Skeletal muscle satellite cell (primary cell): Measurements from ENCODE around the gene CERS1.

Experiments used
- H3K27me3 ChIP-seq: 2 replicates; pipeline ENCODE4 v1.7.0; 2013; ENCODE audit warnings: low read length; ENCODE audit not compliant: control insufficient read depth, insufficient read depth
- H3K36me3 ChIP-seq: 2 replicates; pipeline ENCODE4 v1.7.0; 2013; ENCODE audit warnings: mild to moderate bottlenecking, control low read depth, low read length; ENCODE audit not compliant: insufficient read depth
- H3K4me1 ChIP-seq: 2 replicates; pipeline ENCODE4 v1.7.0; 2013; ENCODE audit warnings: low read length; ENCODE audit not compliant: control insufficient read depth, insufficient read depth
- H3K4me2 ChIP-seq: 2 replicates; pipeline ENCODE4 v1.7.0; 2013; ENCODE audit warnings: mild to moderate bottlenecking, low read length
- H3K4me3 ChIP-seq: 2 replicates; pipeline ENCODE4 v1.7.0; 2013; ENCODE audit warnings: low read length
- H3K9ac ChIP-seq: 2 replicates; pipeline ENCODE4 v1.7.0; 2013; ENCODE audit warnings: mild to moderate bottlenecking, low read depth, low read length, moderate library complexity
- H3K9me3 ChIP-seq: replicated peaks from 2 replicates; pipeline ENCODE4 v1.7.0; 2013; ENCODE audit warnings: mild to moderate bottlenecking, control low read depth, low read length

CERS1 gene

DNA sequence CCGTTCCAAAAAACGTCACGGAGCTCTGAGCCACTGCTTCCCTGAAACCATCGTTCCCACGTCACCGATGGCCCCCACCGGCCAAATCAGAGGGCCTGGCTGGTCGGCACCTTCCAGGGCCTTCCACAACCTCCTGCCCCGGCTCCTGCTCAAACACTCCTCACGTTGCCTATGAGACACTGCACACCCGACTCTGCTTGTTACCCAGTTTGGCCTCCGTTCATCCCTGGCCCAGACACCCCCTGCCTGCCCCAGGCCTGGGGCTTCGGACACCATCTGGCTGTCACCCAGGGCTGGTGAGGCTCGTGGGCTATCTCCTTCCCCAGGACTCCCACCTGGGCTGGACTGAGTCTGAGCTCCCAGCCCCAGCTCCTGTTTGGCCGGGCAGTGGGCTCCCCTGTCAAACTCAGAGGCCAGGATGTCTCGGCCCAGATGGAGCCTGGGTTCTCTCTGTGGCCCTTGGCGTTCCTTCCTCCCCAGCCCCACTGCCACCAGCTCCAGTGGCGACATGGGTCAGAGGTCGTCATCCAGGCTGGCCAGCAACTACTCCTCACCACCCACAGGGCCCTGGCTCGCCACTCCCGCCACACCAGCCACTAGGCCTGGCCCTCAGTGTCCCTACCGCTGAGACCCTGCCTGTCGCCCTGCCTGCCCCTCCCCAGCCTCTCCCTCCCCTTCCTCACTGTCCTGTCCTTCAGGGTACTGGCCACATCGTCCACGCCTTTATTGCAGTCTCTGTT is 17.7 kb downstream of the CERS1 start:
- H3K4me1 ChIP-seq = no peaks in the 10 kb centered on the region
- H3K27me3 ChIP-seq = no peaks in the 10 kb centered on the region
- H3K9me3 ChIP-seq = no peaks in the 10 kb centered on the region
- H3K9ac ChIP-seq = no peak overlapping the region
- H3K36me3 ChIP-seq = no peaks in the 10 kb centered on the region
- no peak overlapping the region for H3K4me3 ChIP-seq
- no peak overlapping the region for H3K4me2 ChIP-seq

DNA sequence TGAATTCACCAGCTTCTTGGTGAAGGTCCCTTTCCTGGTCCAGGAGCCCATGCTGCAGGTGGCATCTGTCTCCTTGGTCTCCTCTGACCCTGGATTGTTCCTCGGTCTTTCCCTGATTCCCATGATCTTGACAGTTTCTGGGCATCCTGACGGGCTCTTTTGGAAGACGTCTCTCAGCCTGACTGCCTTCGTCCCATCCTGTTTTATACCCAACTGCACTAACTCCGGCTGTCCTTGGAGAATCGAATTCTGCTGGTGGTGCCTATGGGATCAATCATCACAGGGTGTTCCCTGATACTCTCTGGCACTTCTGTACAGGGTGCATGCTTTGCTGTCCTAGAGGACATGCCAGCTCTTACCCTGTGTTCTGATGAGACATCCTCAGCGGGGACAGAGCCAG is 19.1 kb downstream of the CERS1 start:
- no peak overlapping the region for H3K9ac ChIP-seq
- no peaks in the 10 kb centered on the region for H3K9me3 ChIP-seq
- H3K4me2 ChIP-seq = no peak overlapping the region
- H3K36me3 ChIP-seq = no peaks in the 10 kb centered on the region
- H3K27me3 ChIP-seq = no peaks in the 10 kb centered on the region
- no peaks in the 10 kb centered on the region for H3K4me1 ChIP-seq
- H3K4me3 ChIP-seq = no peak overlapping the region

DNA sequence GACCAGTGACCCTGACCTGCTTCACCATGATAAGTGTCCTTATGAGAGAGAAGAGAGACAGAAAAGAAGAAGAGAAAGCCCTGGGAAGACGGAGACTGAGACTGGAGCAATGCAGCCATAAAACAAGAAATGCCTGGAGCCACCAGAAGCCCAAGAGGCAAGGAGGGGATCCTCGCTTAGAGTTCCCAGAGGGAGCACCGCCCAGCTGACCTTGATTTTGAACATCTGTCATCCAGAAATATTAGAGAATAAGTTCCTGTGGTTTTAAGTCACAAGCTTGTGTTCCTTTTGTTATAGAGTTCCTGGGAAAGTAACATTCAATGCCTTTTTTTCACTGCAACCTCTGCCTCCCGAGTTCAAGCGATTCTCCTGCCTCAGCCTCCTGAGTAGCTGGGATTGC is 20.2 kb downstream of the CERS1 start:
- Histone ChIP-seq H3K36me3 (no peaks in the 10 kb centered on the region), H3K4me2 (no peak overlapping the region), H3K9me3 (no peaks in the 10 kb centered on the region)

DNA sequence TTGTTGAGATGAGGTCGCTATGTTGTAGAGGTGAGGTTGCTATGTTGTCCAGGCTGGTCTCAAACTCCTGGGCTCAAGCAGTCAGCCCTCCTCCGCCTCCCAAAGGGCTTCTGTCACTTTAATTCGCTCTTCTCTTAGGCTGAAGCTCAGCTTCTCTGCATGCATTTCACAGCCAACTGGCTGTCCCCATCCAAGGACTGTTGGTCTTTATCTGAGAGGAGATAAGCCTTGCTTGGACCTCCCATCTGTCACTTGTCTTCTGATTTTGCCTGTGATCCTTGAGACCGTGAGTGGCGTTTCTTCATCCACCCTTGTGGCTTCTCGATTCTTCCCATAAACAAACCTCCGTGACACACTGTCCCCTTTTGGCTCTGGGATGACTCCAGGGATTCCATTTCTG is 24.4 kb downstream of the CERS1 start:
- H3K4me1 ChIP-seq = no peaks in the 10 kb centered on the region
- H3K27me3 ChIP-seq = no peaks in the 10 kb centered on the region
- no peak overlapping the region for H3K4me3 ChIP-seq
- no peaks in the 10 kb centered on the region for H3K9me3 ChIP-seq
- no peak overlapping the region for H3K9ac ChIP-seq
- H3K4me2 ChIP-seq = no peak overlapping the region
- H3K36me3 ChIP-seq = peaks cover 21% of the 10 kb centered on the region

More for the DNA sequence above, 20.2 kb downstream of the CERS1 start:
- H3K27me3 ChIP-seq = no peaks in the 10 kb centered on the region
- H3K9ac ChIP-seq = no peak overlapping the region
- no peaks in the 10 kb centered on the region for H3K4me1 ChIP-seq
- H3K4me3 ChIP-seq = no peak overlapping the region

DNA sequence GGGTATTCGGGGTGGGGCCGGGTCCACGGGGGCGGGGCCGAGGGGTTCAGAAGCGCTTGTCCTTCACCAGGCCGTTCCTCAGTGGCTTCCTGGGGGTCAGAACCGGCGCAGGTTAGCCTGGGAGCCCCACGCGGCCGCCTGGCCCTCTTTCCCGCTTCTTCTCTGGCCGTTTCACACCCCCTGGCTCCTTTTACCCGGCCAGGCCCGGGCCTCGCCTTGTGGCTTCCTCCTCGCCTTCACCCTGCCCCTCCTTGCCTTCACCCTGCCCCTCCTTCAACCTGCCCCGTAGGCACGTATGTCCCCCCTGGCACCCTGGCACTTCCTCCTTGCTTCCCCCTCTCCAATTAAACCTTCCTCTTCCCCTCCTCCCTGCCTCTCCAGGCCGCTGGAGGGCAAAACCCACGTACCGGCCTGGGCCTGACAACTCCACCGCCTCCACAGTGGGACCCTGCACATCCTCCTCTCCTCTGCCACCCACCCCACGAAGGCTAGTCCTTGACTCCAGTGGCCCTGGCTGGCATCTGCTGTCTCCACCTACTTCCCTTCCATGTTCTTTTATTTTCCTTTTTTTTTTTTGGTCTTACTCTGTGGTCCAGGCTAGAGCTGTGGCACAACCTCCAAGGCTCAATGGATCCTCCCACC is 25.3 kb downstream of the CERS1 start:
- H3K9me3 ChIP-seq = no peaks in the 10 kb centered on the region
- no peak overlapping the region for H3K9ac ChIP-seq

DNA sequence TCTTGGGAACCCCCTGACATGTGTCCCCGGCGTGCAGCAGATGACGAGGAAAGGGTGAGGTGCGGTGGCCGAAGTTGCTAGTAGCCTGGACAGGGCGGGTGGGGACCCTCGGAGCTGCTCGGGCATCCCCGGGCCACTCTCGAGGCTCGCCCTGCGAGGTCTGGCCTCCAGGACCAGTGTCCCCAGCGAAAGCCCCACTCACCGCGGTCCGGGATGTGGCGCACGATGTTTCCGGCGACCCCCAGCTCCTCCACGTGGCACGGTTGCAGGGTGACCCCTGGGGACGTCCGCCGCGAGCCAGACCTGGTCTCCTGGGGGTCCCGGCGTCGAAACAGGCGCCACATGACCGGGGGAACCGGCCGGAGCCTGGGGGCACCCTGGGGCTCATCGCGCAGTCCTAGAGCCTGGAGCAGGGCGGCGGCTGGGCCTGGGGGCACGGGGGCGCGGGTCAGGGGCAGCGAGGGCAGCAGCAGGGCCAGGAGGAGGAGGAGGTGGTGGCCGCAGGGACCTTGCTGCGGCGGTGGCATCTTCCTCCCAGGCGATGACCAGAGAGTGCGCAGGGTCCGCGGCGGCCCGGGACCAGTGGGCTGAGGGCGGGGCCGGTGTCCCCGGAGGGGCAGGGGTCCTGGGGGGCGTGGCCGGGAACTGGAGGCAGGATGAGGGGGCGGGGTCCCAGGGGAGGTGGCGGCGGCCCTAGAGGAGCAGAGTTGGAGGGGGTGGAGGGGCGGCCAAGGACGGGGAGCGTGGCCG is 26.0 kb downstream of the CERS1 start:
- H3K4me3 ChIP-seq = no peak overlapping the region

More for the DNA sequence above, 25.3 kb downstream of the CERS1 start:
- Histone ChIP-seq H3K27me3 (no peaks in the 10 kb centered on the region), H3K4me2 (no peak overlapping the region), H3K36me3 (peaks cover 29% of the 10 kb centered on the region), H3K4me3 (no peak overlapping the region), H3K4me1 (no peaks in the 10 kb centered on the region)

DNA sequence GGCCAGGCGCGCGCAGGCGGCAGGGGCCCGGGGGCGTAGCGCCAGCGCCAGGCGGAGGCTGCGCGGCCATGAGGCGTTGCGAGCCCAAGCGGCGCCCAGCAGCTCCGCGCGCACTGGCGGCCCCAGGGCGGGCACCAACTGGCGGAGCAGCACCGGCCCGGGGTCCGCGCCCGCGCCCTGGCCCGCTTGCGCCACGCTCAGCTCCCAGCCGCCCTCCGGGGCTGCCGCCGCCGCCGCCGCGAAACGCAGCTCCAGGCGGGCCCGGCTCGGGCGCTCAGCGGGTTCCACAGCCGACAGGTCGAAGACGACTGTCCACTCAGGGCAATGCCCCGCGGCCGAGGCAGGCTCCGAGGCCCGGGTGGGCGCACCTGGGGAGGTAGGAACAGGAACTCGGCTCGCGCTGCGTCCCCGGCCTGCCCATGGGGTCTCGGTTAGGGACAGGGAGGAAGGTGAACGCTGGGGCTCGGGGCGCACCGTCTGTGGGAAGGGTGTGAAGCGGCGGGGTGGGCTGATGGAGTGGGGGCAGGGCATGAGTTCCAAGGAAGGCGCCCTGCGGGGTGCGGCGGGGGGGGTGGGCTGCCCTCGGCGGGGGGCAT is 26.8 kb downstream of the CERS1 start:
- Histone ChIP-seq H3K9ac (no peak overlapping the region), H3K4me2 (no peak overlapping the region), H3K4me3 (no peak overlapping the region), H3K9me3 (no peaks in the 10 kb centered on the region), H3K4me1 (no peaks in the 10 kb centered on the region), H3K27me3 (no peaks in the 10 kb centered on the region), H3K36me3 (peaks cover 38% of the 10 kb centered on the region)

More for the DNA sequence above, 26.0 kb downstream of the CERS1 start:
- Histone ChIP-seq H3K36me3 (peaks cover 34% of the 10 kb centered on the region), H3K4me1 (no peaks in the 10 kb centered on the region), H3K9ac (no peak overlapping the region), H3K27me3 (no peaks in the 10 kb centered on the region), H3K4me2 (no peak overlapping the region), H3K9me3 (no peaks in the 10 kb centered on the region)

DNA sequence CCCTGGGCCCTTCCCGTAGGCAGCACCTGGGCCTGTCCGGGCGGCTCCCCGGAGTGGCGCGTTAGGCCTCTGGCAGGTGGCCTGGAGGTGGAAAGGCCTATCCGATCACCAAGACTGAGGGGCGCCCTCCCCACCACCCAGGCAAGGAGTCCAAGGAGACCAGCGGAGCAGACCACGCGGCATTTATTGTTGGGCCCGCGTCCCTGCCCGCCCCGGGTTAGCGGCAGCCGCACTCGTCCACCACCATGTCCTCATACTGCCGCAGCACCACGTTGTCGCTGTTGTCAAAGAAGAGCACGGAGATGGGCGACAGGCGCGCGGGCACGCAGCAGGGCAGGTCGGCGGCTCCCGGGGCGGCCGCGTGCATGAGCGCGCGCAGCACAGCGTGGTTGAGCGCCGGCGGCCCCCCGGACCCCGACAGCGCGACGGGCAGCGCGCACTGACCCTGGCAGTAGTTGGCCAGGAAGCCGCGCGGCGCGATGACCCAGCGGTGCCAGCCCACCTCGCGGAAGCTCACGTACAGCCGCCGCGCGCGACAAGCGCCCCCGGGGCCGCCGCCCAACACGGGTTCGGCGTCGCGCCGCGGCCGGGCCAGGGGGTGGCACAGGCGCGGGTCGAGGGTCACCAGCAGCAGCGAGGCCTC is 27.5 kb downstream of the CERS1 start:
- no peak overlapping the region for H3K4me3 ChIP-seq
- no peaks in the 10 kb centered on the region for H3K4me1 ChIP-seq
- no peaks in the 10 kb centered on the region for H3K27me3 ChIP-seq
- no peaks in the 10 kb centered on the region for H3K9me3 ChIP-seq
- H3K9ac ChIP-seq = no peak overlapping the region
- H3K4me2 ChIP-seq = no peak overlapping the region
- peaks cover 43% of the 10 kb centered on the region for H3K36me3 ChIP-seq

DNA sequence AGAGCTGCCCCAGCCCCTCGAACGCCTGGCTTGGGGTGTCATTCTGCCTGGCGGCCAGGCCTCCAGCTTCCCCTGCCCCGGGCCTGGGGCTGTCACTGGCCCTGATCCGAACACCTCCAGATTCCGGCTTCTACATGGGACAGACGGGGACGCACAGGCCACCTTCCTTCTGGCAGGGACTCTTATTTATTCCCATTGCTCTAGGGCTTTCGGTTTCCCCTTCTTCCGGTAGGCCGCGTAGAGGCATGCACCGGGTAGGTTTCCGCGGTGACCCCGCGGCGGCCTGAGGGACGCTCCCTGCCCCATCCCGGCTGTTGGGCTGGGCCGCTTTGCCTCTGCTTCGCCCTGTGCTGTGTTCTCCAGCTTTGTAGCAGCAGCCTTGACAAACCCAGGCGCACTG is 28.2 kb downstream of the CERS1 start:
- Histone ChIP-seq H3K4me1 (no peaks in the 10 kb centered on the region), H3K9me3 (no peaks in the 10 kb centered on the region), H3K27me3 (no peaks in the 10 kb centered on the region), H3K4me3 (no peak overlapping the region), H3K9ac (no peak overlapping the region), H3K4me2 (no peak overlapping the region), H3K36me3 (peaks cover 50% of the 10 kb centered on the region)

DNA sequence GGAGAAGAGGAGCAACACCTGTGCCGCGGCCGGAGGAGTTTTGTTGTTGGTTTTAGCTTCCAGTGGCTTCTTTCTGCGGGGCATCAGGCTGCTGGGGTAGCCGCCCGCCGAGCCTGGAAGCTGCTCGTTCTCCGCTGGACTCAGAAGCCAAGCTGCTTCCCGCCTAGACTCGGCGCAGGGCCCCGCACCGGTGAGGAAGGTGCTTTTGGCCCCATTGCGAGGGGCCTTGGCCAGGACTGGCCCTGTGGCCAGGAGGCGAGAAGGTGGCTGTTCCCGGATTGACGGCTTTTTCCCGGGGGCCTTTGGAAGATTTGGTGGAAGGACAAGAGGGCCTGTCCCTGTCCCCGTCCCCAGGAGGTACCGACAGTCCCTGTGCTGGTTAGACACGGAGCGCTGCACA is 28.8 kb downstream of the CERS1 start:
- no peak overlapping the region for H3K4me3 ChIP-seq

DNA sequence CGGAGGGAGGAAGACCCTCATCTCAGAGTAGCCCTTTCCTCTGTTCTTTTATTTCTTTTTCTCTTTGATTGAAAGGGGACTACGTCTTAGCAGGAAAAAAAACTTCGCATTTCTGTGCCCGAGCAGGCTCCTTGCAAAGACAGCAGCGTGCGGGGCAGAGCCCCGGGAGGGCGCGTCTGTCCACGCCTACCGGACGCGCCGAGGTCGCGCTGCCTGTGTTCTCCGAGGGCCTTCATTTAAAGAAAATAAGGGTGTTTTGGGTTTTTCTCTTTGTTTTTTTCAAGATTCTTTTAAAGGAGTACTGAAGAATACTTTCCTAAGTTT is 29.2 kb downstream of the CERS1 start:
- Histone ChIP-seq H3K4me3 (no peak overlapping the region), H3K27me3 (no peaks in the 10 kb centered on the region), H3K4me2 (no peak overlapping the region), H3K9ac (no peak overlapping the region), H3K9me3 (no peaks in the 10 kb centered on the region), H3K36me3 (peaks cover 60% of the 10 kb centered on the region), H3K4me1 (no peaks in the 10 kb centered on the region)

More for the DNA sequence above, 28.8 kb downstream of the CERS1 start:
- no peaks in the 10 kb centered on the region for H3K27me3 ChIP-seq
- H3K9ac ChIP-seq = no peak overlapping the region
- H3K4me2 ChIP-seq = no peak overlapping the region
- no peaks in the 10 kb centered on the region for H3K9me3 ChIP-seq
- peaks cover 56% of the 10 kb centered on the region for H3K36me3 ChIP-seq
- H3K4me1 ChIP-seq = no peaks in the 10 kb centered on the region
